ELF-1 (cell line): Measurements from ENCODE around the gene OR6C6.
"Not testable (repeated sequence)": the region's sequence is repeated elsewhere in the genome, so short reads cannot be mapped to it uniquely, and the experiment has no call there.

Source experiments
- DNase-seq: peaks from one replicate; pipeline ENCODE4 v3.0.0-alpha.2; 2016; ENCODE audit warnings: low read depth, low spot score

Gene OR6C6

DNA sequence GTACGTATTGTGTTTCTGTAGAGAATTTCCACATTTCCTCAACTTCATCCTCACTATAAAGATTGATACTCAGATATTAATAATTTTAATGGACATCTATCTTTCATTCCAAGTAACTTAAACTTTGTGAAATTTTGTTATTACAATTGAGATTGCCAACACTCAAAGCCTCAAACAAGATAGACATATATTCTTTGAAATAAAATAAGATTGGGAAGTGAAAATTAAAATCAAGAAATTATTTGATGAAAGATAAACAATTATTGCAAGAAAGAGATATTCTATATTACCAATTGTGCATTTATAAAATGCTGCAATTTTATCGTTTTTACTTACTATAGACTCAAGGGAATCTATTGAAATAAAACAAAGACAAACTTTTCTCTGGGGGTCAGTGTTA, at the start of gene OR6C6:
Gene OR6C6, minus strand, starts transcription at position 101 of the 400 bp plus-strand sequence. CDS start 1,337 bp downstream, outside the sequence.
- DNase-seq, result no peak

DNA sequence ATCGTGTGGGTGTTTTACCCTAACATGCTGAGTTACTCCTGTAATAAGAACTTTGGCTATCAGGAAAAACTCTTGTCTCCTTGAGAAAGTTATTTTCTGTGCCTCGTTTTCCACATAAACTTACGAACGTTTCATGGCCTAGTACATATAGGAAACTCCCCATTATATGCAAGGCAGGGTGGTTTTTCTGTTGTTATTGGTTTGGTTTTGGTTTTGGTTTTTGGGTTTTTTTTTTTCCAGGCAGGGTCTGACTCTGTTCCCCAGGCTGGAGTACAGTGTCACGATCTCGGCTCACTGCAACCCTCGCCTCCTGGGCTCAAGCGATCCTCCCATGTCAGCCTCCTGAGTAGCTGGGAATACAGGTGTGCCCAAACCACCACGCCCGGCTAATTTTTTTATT, 39.6 kb upstream of the OR6C6 start:
- DNase-seq, result no peak

DNA sequence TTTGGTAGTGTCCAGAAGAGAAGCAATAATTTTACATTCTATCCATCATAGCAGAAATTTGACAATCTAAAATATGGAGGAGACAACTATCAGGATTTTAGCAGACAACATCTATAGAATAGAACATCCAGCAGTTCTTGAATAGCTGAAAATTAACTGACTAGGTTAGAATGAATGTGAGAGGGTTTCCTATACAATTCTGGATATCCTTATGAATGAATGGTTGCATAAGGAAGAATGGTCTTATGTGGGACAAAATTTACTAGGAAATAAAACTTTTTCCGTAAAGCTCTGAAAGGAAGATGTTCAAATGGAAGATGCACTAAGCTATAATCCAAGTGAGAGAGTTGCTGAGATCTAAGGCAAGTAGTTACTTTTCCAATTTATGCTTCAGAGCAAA, 34.1 kb upstream of the OR6C6 start, which contains the start of gene OR6C3:
Gene OR6C3, plus strand, starts transcription at position 301 of the 400 bp plus-strand sequence. CDS start 955 bp downstream, outside the sequence.
- no peak for DNase-seq

DNA sequence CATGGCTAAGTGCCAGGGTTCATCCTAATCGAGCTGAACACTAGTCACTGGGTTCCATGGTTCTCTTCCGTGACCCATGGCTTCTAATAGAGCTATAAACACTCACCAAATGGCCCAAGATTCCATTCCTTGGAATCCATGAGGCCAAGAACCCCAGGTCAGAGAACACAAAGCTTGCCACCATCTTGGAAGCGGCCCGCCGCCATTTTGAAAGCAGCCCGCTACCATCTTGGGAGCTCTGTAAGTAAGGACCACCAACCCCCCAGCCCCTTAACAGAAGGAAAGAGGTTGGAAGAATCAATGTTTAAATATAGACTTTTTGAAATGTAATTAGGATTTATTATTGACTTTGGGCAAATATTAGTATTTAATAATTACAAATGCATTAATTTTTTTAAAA, 29.4 kb upstream of the OR6C6 start:
- not testable (repeated sequence) for DNase-seq

DNA sequence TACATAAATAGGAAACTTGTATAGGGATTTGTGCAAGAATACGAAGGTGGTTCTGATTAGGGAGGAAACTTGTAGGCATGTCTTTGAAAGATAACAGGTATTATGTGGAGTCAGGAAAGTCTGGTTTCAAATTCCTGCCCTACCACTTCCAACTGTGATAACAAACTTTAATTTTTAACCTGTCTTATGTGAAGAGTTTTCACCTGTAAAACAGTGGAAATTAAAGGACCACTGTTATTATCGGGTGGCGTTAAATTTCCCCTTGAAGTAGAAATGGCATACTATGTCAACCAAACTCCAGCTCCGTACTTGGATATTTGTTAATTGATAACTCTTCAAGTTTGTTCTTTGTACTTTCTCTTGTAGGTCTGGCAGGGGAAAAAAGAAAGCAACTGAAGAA, 23.8 kb upstream of the OR6C6 start:
- no peak for DNase-seq

DNA sequence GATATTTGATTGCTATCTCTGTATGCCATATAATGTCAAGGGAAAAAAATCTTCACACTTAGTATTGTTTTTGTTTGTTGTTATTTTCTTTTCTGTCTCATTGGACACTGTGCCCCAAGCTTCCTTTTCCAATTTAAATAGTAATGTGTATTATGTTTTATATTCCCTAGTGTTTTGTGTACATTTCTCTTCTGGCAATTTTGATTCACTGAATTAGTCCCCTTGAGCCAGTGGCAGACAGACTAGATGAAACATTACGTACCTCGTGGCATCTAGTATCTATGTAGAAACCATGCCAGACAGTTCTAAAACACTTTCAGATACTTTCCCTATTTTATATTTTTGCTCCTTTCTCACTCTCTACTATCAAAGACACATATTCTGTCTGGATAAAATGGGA, 17.7 kb upstream of the OR6C6 start, which contains the start of gene OR6C1:
Gene OR6C1, plus strand, starts transcription at position 301 of the 400 bp plus-strand sequence. CDS start 6,257 bp downstream, outside the sequence.
- no peak for DNase-seq

DNA sequence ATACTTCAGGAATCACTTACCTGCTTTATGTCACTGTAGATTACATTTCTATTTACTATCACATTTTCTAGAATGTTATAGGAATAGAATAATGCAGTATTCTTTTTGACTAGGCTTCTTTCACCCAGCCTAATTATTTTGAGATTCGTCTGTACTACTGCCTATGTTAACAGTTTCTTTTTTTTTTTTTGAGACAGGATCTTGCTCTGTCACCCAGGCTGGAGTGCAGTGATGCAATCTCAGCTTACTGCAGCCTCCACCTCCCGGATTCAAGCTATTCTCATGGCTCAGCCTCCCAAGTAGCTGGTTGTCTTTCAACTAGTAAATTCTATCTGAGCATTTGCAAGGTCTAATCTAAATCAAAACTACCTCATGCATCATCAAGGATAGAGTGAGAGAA, 6.4 kb downstream of the OR6C6 start:
- no peak for DNase-seq

DNA sequence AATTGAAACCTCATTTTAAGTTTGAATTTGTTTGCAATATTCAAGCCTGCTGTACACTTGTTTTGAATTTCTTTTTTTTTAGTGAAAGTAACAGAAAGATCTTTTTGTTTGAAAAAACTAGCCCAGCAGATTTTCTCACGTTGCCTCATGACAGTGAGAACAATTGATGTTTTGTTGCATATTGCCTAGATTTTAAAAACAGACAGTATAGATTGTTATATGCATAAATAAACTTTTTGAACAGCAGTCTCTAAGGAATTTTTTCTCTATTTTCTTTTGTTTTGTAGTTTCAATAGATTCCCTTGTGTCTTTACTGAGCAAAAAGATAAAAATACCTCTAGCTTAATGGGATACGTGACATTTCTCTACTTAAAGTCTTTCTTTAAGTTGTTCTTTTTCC, 15.4 kb downstream of the OR6C6 start:
- DNase-seq, result no peak

DNA sequence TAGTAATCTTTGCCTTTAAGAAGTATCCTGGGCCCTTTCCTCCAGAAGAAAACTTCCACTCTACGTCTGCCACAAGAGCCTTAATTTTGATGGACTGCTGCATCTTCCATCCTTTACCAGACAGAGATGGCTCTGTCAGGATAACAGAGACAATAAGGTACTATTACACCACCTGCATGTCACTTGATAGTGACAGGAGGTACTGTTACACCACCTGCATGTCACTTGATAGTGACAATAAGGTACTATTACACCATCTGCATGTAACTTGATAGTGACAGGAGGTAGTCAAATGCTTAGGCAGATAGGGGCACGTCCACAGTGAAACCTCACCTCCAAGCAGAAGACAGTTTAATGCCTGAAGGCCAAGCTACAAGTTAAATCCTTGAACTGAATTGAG, 38.1 kb downstream of the OR6C6 start:
- DNase-seq, result no peak

DNA sequence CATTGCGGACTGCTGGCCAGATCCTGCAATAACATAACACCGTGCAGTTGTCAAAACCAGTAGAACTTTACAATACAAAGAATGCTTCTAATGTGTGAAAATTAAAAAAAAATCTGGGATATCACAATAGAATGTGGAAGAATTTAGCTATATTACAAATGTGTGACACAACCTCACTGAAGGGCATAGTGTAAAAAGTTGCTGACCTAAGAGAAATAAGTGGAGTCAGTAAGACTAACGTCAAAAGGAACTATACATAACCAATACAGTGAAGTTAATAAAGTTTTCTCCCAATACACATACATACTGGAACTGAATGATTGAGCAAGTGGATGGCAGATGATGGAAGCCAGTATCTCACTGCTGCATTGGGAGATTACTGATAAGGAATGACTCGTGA, 39.5 kb downstream of the OR6C6 start:
- no peak for DNase-seq

DNA sequence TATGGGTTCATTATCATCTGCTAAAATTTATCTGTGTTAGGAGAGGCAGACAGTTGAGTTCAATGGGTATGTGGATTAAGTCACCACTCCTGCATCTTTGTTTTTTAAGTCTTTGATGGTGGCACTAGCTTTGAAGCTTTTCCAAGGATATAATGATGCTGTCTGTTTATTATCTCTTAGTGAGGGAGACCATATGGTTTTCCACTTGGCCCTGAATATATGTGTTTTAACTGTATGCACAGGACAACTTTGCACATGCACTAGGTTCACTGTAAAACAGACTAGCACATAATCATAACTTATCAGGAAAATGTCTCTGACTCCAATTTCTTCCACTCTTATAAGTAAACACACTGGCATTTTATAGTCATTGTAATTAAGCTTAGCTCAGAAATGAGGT, 43.1 kb downstream of the OR6C6 start:
- DNase-seq, result no peak

DNA sequence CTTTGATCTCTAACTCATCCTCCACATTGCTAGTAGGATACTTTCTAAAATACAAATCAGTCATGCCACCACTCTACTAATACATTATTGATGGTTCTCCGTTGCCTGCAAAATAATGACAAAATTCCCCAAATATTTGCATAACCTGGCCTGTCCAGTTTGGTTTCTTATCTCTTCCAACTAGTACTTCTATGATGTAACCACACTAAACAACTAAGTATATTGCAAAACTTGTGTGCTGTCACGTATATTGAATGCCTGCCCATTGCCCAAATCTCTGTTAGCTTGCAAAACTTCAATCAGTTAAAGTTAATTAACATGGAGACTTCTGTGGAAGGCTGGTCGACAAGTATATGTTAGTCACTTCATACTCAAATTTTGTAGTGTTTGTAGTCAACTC, 45.4 kb downstream of the OR6C6 start:
- DNase-seq, result no peak

DNA sequence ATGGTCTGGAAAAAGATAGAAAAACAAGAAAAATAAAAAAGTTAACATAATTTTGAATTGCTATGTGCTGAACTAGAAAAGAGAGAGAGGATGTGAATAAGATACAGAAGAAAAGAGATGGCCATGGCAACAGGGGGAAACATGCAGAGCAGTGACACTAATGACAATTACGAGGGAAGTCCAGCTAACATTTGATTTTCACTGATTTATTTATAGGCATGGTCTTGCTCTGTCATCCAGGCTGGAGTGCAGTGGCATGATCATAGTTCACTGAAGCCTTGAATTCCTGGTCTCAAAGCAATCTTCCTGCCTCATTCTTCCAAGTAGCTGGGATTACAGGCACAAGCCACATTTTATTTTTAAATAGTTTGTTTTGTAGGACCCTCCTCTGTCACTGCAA, 50.2 kb downstream of the OR6C6 start:
- no peak for DNase-seq

DNA sequence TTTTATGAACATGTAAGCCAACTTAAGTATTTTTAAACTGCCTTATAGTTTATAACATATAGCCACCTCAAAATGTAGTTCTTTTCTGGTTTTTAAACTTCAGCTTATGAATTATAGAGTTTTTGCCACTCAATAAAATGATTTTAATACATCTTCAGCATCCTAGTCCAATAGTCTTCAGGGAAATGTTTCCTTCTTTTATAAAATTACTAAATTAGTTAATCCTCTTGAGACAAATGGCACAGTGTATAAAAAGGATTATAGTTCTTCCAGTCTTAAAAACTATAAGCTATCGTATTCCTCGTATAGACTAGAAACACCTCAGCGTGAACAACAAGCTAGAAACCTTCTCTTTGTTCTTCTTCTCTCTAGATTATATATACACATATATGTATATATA, 52.1 kb downstream of the OR6C6 start, which contains the start of gene OR6C74:
Gene OR6C74, plus strand, starts transcription at position 301 of the 400 bp plus-strand sequence. CDS start 2,679 bp downstream, outside the sequence.
- no peak for DNase-seq
